Endothelial cell (in vitro differentiated cells): ENCODE measurements around the gene MSRB3. TPM values are rescaled to one million over a fixed set of nuclear protein-coding genes. Genes with fewer than 3 reads are reported as not detected.

Experiments used
- DNase-seq: peaks from one replicate; pipeline ENCODE4 v3.0.0; 2021; ENCODE audit warnings: low spot score
- H3K27ac Mint-ChIP-seq: one replicate; pipeline ENCODE4 v1.8.0; 2021; ENCODE audit warnings: mixed read lengths, inconsistent platforms; ENCODE audit not compliant: unreplicated experiment
- H3K27me3 Mint-ChIP-seq: one replicate; pipeline ENCODE4 v1.8.0; 2021; ENCODE audit warnings: mild to moderate bottlenecking, moderate library complexity, mixed read lengths, inconsistent platforms; ENCODE audit not compliant: unreplicated experiment
- H3K36me3 Mint-ChIP-seq: one replicate; pipeline ENCODE4 v1.8.0; 2021; ENCODE audit warnings: mild to moderate bottlenecking, low read depth, mixed read lengths, inconsistent platforms; ENCODE audit not compliant: unreplicated experiment
- H3K4me1 Mint-ChIP-seq: one replicate; pipeline ENCODE4 v1.8.0; 2021; ENCODE audit warnings: mild to moderate bottlenecking, mixed read lengths, inconsistent platforms; ENCODE audit not compliant: unreplicated experiment
- H3K4me3 Mint-ChIP-seq: one replicate; pipeline ENCODE4 v1.8.0; 2021; ENCODE audit warnings: mild to moderate bottlenecking, mixed read lengths, inconsistent platforms; ENCODE audit not compliant: unreplicated experiment
- H3K9me3 Mint-ChIP-seq: one replicate; pipeline ENCODE4 v1.8.0; 2021; ENCODE audit warnings: mixed read lengths, inconsistent platforms; ENCODE audit not compliant: unreplicated experiment
- total RNA-seq: library from RNA; stranded (reverse); fragmentation: NEBNext Ultra II Directional; extraction: Animal tissue kit (Norgen Biotek cat#: 25700); gene quantifications from one replicate; pipeline ENCODE4 v1.2.1, GENCODE V29; 2021; ENCODE audit not compliant: unreplicated experiment
- TF ChIP-seq, protein P1 (sequence below): fragments of 200-600 bp; sonication (generic); IDR thresholded peaks from one replicate; pipeline ENCODE4 v1.5.0; 2021; ENCODE audit warnings: antibody characterized with exemption; ENCODE audit not compliant: unreplicated experiment

The MSRB3 gene
- total RNA-seq, 1 donor from 2014 or later: 19.9 TPM

DNA sequence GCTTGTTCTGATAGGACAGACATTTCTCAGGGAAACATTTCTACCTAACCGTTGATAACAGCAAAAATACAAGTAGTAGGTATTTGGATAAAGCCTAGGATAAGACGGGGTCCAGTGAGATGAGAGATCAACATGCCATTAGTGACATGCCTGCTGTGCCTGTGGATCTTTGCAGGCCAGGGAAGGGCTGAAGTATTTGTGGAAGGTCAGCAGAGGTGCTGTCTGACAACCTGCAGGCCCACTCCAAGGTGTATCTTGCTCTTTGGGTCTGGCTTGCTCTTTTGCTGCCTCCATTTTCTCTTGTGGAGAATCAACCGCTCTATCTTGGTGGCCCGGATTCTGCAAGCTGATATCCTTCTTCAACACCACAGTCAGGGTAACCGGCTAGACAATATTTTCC lies 46.7 kb downstream of the MSRB3 start:
- Mint-ChIP-seq H3K36me3 (no peaks in the 10 kb centered on the region), H3K4me3 (no peak overlapping the region), H3K4me1 (peaks cover 3% of the 10 kb centered on the region), H3K27me3 (no peaks in the 10 kb centered on the region), H3K27ac (no peak overlapping the region), H3K9me3 (no peaks in the 10 kb centered on the region)
- DNase-seq: no peak
- TF ChIP-seq, protein P1, sequence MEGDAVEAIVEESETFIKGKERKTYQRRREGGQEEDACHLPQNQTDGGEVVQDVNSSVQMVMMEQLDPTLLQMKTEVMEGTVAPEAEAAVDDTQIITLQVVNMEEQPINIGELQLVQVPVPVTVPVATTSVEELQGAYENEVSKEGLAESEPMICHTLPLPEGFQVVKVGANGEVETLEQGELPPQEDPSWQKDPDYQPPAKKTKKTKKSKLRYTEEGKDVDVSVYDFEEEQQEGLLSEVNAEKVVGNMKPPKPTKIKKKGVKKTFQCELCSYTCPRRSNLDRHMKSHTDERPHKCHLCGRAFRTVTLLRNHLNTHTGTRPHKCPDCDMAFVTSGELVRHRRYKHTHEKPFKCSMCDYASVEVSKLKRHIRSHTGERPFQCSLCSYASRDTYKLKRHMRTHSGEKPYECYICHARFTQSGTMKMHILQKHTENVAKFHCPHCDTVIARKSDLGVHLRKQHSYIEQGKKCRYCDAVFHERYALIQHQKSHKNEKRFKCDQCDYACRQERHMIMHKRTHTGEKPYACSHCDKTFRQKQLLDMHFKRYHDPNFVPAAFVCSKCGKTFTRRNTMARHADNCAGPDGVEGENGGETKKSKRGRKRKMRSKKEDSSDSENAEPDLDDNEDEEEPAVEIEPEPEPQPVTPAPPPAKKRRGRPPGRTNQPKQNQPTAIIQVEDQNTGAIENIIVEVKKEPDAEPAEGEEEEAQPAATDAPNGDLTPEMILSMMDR: no peak

DNA sequence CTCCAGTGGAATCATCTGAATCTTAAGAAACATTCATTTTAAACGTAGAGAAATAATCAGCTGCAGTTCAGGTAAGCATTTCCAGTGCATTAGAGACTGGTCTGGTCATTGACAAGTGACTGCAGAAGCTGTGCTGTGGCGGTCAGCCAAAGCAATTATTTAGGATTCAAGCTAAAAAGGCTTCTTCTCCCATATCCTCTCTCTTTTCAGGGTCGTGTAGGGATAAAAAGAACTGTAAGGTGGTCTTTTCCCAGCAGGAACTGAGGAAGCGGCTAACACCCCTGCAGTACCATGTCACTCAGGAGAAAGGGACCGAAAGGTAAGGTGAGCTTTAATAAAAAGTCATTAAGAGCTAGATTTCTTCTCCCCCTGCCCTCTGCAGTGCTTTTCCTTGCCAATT lies 48.1 kb downstream of the MSRB3 start:
- Mint-ChIP-seq H3K4me3 (no peak overlapping the region), H3K4me1 (no peaks in the 10 kb centered on the region), H3K36me3 (no peaks in the 10 kb centered on the region), H3K9me3 (no peaks in the 10 kb centered on the region), H3K27ac (no peak overlapping the region), H3K27me3 (no peaks in the 10 kb centered on the region)
- TF ChIP-seq, protein P1: no peak
- DNase-seq: no peak

DNA sequence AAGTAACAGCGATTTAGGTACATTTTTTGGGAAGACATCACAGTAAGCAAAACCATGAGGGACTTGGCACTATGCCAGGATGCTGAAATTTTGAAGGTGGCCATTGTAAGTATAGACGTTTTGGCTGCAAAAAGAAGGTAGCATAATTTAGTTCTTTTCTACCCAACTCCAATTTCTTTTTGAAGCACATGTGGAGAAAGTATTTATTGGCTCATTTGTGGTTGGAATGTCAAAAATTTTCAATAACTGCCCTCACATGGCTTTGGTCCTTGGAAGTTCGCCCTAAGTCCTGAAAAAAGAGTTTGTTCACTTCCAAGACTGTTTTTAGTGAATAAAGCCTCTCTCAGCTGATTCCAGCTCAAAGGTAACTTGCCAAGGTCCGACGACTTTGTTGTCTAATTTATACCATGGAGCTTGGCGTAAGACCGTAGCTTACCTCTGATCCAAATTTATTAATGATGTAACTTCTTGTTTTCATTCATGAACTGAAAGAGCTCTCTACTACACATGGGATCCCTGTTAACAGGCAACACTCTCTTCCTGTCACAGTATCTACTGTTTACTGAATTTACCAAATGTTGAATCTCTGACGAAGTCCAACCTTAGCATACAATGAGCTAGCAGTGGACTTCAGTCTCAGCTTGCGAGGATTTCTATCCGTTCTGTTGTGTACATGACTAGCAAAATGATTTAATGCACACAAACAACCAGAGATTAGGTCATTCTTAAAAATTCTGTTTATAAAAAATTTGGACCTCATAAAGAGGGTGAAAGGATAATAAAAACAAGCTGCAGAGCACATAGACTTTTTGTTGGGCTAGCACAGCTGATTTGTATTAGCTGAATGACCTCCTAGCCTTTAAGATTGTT lies 49.0 kb downstream of the MSRB3 start:
- Mint-ChIP-seq H3K36me3 (no peaks in the 10 kb centered on the region), H3K27ac (no peak overlapping the region), H3K27me3 (no peaks in the 10 kb centered on the region), H3K9me3 (no peaks in the 10 kb centered on the region), H3K4me1 (no peaks in the 10 kb centered on the region), H3K4me3 (no peak overlapping the region)
- TF ChIP-seq, protein P1: no peak
- DNase-seq: no peak

DNA sequence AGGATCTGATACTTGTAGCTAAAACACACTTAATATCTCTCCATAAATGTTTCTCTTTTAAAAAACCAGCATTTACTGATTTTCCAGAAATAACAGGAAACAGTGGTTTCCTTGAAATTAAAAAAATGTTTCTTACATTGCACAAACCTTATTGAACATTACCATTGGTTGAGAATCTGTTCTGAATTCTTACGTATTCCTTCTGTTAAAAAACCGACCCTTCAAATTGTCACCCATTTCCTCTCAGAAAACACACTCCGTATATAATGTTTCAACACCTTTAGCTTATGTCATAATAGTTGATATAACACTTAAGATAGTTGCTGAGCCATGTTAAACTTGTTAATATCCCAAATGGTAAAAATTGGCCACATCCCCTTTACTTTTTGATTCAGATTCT lies 51.2 kb downstream of the MSRB3 start:
- no peaks in the 10 kb centered on the region for H3K4me1 Mint-ChIP-seq

DNA sequence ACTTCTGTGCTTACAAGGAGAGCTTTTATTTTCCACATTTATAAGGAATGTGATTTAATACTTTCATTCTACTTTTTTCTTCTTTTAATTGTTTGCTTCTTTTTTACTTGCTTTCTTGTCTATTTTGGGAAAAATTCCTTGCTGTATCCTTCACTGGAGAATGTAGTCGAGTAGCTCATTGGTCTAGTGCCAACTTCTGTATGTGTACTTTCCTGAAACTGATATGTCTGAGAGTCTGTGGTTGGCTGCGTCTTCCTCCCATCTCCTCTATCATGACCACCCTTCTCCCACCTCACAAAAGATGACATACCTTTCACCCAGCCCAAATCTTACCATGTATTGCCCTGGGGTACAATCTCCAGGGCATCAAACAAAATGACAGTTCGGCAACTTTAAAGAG lies 51.8 kb downstream of the MSRB3 start:
- Mint-ChIP-seq H3K27me3 (no peaks in the 10 kb centered on the region), H3K4me1 (no peaks in the 10 kb centered on the region), H3K9me3 (no peaks in the 10 kb centered on the region), H3K36me3 (no peaks in the 10 kb centered on the region), H3K27ac (no peak overlapping the region), H3K4me3 (no peak overlapping the region)
- TF ChIP-seq, protein P1: no peak
- no peak for DNase-seq

More for the DNA sequence above, 51.2 kb downstream of the MSRB3 start:
- H3K36me3 Mint-ChIP-seq: no peaks in the 10 kb centered on the region
- TF ChIP-seq, protein P1: no peak
- DNase-seq: no peak
- H3K9me3 Mint-ChIP-seq: no peaks in the 10 kb centered on the region
- no peak overlapping the region for H3K27ac Mint-ChIP-seq
- no peaks in the 10 kb centered on the region for H3K27me3 Mint-ChIP-seq
- no peak overlapping the region for H3K4me3 Mint-ChIP-seq
